NCI-H2196 treated with DMSO at 0.1 percent for 48 hours (cell line): Measurements from ENCODE around the gene SPEN.
"Not testable (repeated sequence)": the region's sequence is repeated elsewhere in the genome, so short reads cannot be mapped to it uniquely, and the experiment has no call there.

ENCODE experiments used
- DNase-seq: peaks from one replicate; lab custom pipeline; 2025; ENCODE audit not compliant: unreplicated experiment; lab: John Stamatoyannopoulos, UW

Gene SPEN

DNA sequence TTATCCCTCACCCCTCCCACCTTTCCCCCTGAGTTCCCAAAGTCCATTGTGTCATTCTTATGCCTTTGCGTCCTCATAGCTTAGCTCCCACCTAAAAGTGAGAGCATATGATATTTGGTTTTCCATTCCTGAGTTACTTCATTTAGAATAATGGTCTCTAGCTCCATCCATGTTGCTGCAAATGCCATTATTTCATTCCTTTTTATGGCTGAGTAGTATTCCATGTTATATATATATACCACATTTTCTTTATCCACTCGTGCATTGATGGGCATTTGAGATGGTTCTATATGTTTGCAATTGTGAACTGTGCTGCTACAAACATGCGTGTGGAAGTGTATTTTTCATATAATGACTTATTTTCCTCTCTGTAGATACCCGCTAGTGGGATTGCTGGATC is 130.4 kb downstream of the SPEN start:
- not testable (repeated sequence) for DNase-seq

DNA sequence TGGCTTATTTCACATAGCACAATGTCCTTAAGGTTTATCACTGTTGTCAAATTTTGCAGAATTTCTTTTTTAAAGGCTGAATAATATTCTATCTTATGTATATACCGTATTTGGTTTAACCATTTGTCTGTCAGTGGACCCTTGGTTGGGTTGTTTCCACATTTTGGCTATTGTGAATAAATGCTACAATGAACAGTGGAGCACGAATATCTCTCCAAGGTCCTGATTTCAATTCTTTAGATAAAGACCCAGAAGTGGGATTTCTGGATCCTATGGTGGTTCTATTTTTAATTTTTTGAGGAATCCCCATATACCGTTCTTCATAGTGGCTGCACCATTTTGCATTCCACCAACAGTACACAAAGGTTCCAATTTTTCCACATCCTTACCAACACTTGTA is 134.2 kb downstream of the SPEN start:
- DNase-seq: no peak

DNA sequence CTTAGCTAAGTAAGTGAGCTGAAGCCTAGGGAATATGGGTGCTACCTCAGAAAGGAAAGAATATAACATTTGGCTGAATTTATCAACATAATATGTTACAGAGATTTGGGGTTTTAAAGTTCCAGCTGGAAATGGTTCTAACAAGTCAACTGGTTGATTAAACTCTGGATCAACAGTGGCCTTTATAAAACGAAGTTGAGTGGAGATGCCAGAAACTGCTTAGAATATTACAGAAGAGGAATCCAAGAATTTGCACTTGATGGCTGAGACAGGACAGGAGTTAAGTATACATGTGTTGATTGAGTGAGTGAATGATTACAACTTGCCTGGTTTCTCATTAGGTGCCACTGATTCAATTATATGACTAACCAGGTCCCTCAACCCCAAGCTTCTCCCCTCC is 135.8 kb downstream of the SPEN start:
- no peak for DNase-seq

DNA sequence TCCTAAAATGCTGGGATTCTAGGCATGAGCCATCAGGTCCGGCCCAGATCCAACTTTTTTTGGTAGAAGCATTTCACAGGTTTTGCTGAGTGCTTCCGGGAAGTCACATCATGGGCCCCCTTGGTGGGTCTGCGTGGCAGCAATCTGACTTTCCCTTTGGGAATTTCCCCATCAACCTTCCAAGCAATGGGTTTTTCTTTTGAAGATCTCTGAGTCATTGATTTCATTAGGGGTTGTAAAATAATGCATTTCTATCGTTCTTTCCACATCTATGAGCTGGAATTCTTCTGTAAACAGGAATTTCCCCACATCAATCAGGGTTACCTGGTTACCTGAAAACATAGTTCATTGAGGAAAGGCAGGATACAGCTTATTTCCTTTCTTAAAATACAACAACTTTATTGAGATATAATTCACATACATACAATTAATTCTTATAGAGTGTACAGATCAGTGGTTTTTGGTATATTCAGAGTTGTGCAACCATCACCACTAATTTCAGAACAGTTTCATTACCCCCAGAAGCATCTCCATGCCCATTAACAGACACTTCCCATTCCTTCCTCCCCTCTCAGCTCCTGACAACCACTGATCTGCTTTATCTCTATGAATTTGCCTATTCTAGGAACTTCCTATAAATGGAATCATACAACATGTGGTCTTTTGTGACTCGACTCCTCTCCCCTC is 138.2 kb downstream of the SPEN start:
- DNase-seq: no peak

DNA sequence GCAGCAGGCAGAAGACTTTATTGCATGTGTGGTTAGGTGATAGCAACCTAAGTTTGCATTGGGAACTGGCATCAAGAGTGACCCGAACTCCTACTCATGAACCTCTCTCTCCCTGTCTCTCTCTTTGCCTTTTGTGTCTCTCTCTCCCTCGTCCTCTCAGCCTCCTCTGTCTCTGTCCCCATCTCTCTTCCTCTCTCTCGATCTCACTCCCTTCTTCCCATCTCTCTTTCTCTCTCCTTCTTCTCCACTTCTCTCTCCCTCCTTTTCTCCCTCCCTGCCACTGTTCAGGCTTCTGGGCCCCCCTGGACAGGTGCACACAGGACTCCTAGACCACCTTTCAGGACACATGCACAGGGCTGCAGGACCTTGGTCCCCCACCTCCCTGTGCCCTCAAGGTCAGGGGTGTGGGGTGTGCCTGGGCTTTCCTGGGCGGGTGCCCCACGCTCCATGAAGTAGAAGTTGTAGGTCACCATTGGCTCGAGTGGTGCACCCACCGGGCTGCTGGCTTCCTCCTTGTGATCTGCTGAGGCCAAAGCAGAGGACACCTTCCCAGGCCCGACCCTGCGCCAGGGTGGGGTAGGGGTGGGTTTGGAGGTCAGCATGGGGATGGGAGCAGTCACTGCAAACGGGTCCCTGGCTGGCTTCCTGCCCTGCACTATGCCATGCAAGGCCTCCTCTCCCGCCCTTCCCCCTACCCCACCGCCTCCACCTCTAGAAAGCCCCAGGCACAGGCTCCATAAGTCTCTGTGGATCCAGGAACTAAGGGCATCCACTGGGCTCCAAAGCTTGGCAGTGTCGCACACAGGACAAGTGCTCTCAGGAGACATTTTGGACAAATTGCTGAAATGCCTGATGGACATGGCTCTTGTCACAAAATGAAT is 141.6 kb downstream of the SPEN start:
- DNase-seq: no peak

DNA sequence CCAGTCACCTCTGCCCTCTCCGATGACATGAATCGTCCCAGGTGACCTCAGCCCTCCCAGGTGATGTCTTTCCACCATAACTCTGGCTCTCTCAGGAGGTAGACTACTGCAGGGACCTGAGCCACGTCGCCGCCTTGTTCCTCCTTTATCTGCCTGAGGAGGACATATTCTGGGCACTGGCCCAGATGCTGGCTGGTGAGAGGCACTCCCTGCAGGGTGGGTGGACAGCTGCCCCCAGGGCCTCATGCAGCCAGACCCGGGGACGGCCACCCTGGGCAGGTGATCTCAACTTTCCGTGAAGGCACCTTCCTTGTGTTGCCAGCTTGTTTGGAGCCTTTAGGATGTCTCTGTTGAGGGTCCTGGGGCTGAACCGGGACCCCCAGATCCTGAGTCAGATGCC is 142.3 kb downstream of the SPEN start:
- no peak for DNase-seq
